SU-DHL-6 (cell line): ENCODE measurements around the gene HSD17B2.

Experiments used
- EZH2phosphoT487 ChIP-seq: fragments of 200-600 bp; sonication (generic), shearing (Covaris generic); conservative IDR thresholded peaks from 2 replicates; pipeline ENCODE4 v1.6.1; 2018; ENCODE audit warnings: mild to moderate bottlenecking, antibody characterized with exemption, low read length, moderate library complexity, mixed read lengths
- TF ChIP-seq, protein P1 (sequence below): fragments of 200-600 bp; sonication (generic); IDR thresholded peaks from one replicate; pipeline ENCODE4 v1.5.1; 2017; ENCODE audit warnings: antibody characterized with exemption, mild to moderate bottlenecking, low read length, moderate library complexity; ENCODE audit not compliant: insufficient read depth, poor library complexity, severe bottlenecking

DNA sequence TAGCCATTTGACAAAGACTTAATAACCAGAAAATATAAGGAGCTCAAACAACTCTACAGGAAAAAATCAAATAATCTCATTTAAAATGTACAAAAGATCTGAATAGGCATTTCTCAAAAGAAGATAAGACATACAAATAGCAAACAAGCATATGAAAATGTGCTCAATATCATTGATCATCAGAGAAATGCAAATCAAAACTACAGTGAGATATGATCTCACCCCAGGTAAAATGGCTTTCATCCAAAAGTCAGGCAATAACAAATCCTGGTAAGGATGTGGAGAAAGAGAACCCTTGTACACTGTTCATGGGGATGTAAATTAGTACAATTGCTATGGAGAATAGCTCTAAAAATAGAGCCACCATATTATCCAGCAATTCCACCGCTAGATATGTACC is 43.1 kb downstream of the HSD17B2 start:
- TF ChIP-seq, protein P1, sequence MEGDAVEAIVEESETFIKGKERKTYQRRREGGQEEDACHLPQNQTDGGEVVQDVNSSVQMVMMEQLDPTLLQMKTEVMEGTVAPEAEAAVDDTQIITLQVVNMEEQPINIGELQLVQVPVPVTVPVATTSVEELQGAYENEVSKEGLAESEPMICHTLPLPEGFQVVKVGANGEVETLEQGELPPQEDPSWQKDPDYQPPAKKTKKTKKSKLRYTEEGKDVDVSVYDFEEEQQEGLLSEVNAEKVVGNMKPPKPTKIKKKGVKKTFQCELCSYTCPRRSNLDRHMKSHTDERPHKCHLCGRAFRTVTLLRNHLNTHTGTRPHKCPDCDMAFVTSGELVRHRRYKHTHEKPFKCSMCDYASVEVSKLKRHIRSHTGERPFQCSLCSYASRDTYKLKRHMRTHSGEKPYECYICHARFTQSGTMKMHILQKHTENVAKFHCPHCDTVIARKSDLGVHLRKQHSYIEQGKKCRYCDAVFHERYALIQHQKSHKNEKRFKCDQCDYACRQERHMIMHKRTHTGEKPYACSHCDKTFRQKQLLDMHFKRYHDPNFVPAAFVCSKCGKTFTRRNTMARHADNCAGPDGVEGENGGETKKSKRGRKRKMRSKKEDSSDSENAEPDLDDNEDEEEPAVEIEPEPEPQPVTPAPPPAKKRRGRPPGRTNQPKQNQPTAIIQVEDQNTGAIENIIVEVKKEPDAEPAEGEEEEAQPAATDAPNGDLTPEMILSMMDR: no peak
- no peak for TF ChIP-seq EZH2phosphoT487
